ENCODE measurements around the gene CCDC24.

CCDC24 gene

GRCh38 chr1:43999455-43999854 lies 8.1 kb downstream of the CCDC24 start:
- no peak overlapping the region for H3K4me3 ChIP-seq (ENCODE audit: low read length)
- no peaks in the 10 kb centered on the region for H3K79me2 ChIP-seq (ENCODE audit: low read length)
- no peaks in the 10 kb centered on the region for H3K4me1 ChIP-seq (ENCODE audit: low read length)
- H3K27ac ChIP-seq (ENCODE audit: low read length) = no peak overlapping the region
- no peaks in the 10 kb centered on the region for H3K9me3 ChIP-seq (replicated peaks; ENCODE audit: insufficient read depth, low read length)
- no peaks in the 10 kb centered on the region for H3K9me2 ChIP-seq (replicated peaks; ENCODE audit: insufficient read depth, low read length)
- no peaks in the 10 kb centered on the region for H3K36me3 ChIP-seq (replicated peaks; ENCODE audit: insufficient read depth, low read length)
- H3K27me3 ChIP-seq (replicated peaks; ENCODE audit: insufficient read depth, low read length) = no peaks in the 10 kb centered on the region
- no peak overlapping the region for H3K4me2 ChIP-seq (ENCODE audit: low read depth, low read length)
- no peak overlapping the region for H3K9ac ChIP-seq (ENCODE audit: low read length)
- H3F3A ChIP-seq (ENCODE audit: insufficient read depth, low read length) = no peaks in the 10 kb centered on the region
- H2AFZ ChIP-seq (ENCODE audit: low read length) = no peak overlapping the region
- H4K20me1 ChIP-seq (ENCODE audit: insufficient read depth, low read length) = no peaks in the 10 kb centered on the region
- no peak for TF ChIP-seq EZH2phosphoT487 (IDR thresholded peaks at IDR 0.05; ENCODE audit: low read length)
- no peak for TF ChIP-seq CTCF (IDR thresholded peaks at IDR 0.05; ENCODE audit: low read length)
- no peak for TF ChIP-seq EZH2 (optimal IDR thresholded peaks at IDR 0.05; ENCODE audit: low read depth, low read length)
- DNase-seq = no peak

GRCh38 chr1:44000122-44000665 lies 8.8 kb downstream of the CCDC24 start:
- DNase-seq = no peak
- no peaks in the 10 kb centered on the region for H3K9me3 ChIP-seq (replicated peaks; ENCODE audit: insufficient read depth, low read length)
- H3K4me1 ChIP-seq (ENCODE audit: low read length) = no peaks in the 10 kb centered on the region
- no peaks in the 10 kb centered on the region for H3K9me2 ChIP-seq (replicated peaks; ENCODE audit: insufficient read depth, low read length)
- no peaks in the 10 kb centered on the region for H4K20me1 ChIP-seq (ENCODE audit: insufficient read depth, low read length)
- no peaks in the 10 kb centered on the region for H3K79me2 ChIP-seq (ENCODE audit: low read length)
- H3K9ac ChIP-seq (ENCODE audit: low read length) = no peak overlapping the region
- no peak overlapping the region for H2AFZ ChIP-seq (ENCODE audit: low read length)
- no peak overlapping the region for H3K27ac ChIP-seq (ENCODE audit: low read length)
- no peak overlapping the region for H3K4me3 ChIP-seq (ENCODE audit: low read length)
- no peaks in the 10 kb centered on the region for H3K36me3 ChIP-seq (replicated peaks; ENCODE audit: insufficient read depth, low read length)
- H3K27me3 ChIP-seq (replicated peaks; ENCODE audit: insufficient read depth, low read length) = no peaks in the 10 kb centered on the region
- TF ChIP-seq EZH2phosphoT487 (IDR thresholded peaks at IDR 0.05; ENCODE audit: low read length) = no peak
- no peak for TF ChIP-seq EZH2 (optimal IDR thresholded peaks at IDR 0.05; ENCODE audit: low read depth, low read length)
- no peak for TF ChIP-seq CTCF (IDR thresholded peaks at IDR 0.05; ENCODE audit: low read length)
- H3F3A ChIP-seq (ENCODE audit: insufficient read depth, low read length) = no peaks in the 10 kb centered on the region
- no peak overlapping the region for H3K4me2 ChIP-seq (ENCODE audit: low read depth, low read length)

GRCh38 chr1:44002165-44002564 lies 10.8 kb downstream of the CCDC24 start:
- H3K27me3 ChIP-seq (replicated peaks; ENCODE audit: insufficient read depth, low read length) = no peaks in the 10 kb centered on the region
- H3K27ac ChIP-seq (ENCODE audit: low read length) = no peak overlapping the region
- no peaks in the 10 kb centered on the region for H3K36me3 ChIP-seq (replicated peaks; ENCODE audit: insufficient read depth, low read length)
- H3K4me3 ChIP-seq (ENCODE audit: low read length) = no peak overlapping the region
- no peak overlapping the region for H3K9ac ChIP-seq (ENCODE audit: low read length)
- H4K20me1 ChIP-seq (ENCODE audit: insufficient read depth, low read length) = no peaks in the 10 kb centered on the region
- H3K9me3 ChIP-seq (replicated peaks; ENCODE audit: insufficient read depth, low read length) = no peaks in the 10 kb centered on the region
- H3F3A ChIP-seq (ENCODE audit: insufficient read depth, low read length) = no peaks in the 10 kb centered on the region
- no peak for DNase-seq
- H3K9me2 ChIP-seq (replicated peaks; ENCODE audit: insufficient read depth, low read length) = no peaks in the 10 kb centered on the region
- H3K79me2 ChIP-seq (ENCODE audit: low read length) = no peaks in the 10 kb centered on the region
- TF ChIP-seq EZH2phosphoT487 (IDR thresholded peaks at IDR 0.05; ENCODE audit: low read length) (no peak), EZH2 (optimal IDR thresholded peaks at IDR 0.05; ENCODE audit: low read depth, low read length) (no peak), CTCF (IDR thresholded peaks at IDR 0.05; ENCODE audit: low read length) (no peak)
- no peaks in the 10 kb centered on the region for H3K4me1 ChIP-seq (ENCODE audit: low read length)
- H3K4me2 ChIP-seq (ENCODE audit: low read depth, low read length) = no peak overlapping the region
- no peak overlapping the region for H2AFZ ChIP-seq (ENCODE audit: low read length)

All from MM.1S (cell line).